ENCODE results near the gene ZNF511.

DNA sequence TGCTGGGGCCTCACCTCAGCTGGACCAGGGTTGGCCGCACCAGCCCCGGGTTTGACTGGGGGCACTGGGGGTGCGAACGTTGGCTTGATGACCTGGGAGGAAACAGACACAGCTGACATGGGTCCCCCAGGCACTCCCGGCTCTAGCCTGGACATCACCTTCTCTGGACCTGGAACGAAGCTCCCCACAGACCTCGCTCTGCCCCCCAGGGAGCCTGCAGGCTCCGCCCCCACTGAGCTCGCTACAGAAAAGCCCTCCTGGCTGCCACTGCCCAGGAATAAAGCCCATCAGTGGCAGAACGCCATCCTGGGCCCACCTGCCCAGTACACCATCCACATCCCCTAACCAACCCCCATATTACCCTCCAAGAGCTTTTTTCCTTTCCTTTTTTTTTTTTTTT, 45.0 kb upstream of the ZNF511 start:
- no peak for TF ChIP-seq EZH2 (IDR thresholded peaks at IDR 0.05; ENCODE audit: insufficient read depth, poor library complexity, severe bottlenecking)
- no peak for TF ChIP-seq EZH2phosphoT487 (IDR thresholded peaks at IDR 0.05; ENCODE audit: insufficient read depth, low read depth)

All from GM23248 (cell line).